HG02798 (cell line): ENCODE results near the gene SYNGR4.

Experiments
- ATAC-seq: cut with Tn5 transposase; IDR thresholded peaks from one replicate; pipeline ENCODE4 v1.9.1; 2021; ENCODE audit warnings: mild to moderate bottlenecking; ENCODE audit not compliant: unreplicated experiment, poor library complexity

The SYNGR4 gene

GRCh38 chr19:48395499-48395898 is 31.3 kb downstream of the SYNGR4 start:
- ATAC-seq, result no peak

GRCh38 chr19:48396016-48396823 is 32.1 kb downstream of the SYNGR4 start:
- ATAC-seq, result no peak

- ATAC-seq, result no peak
These were observed 32.6 kb downstream of the SYNGR4 start for GRCh38 chr19:48396824-48397176.

GRCh38 chr19:48397263-48398101 is 33.3 kb downstream of the SYNGR4 start:
- no peak for ATAC-seq

GRCh38 chr19:48398102-48398374 is 33.9 kb downstream of the SYNGR4 start:
- ATAC-seq, result no peak

- ATAC-seq, result peak; percentile 73
These were observed 34.4 kb downstream of the SYNGR4 start for GRCh38 chr19:48398375-48399235.

GRCh38 chr19:48400018-48400742 is 36.0 kb downstream of the SYNGR4 start:
- no peak for ATAC-seq

GRCh38 chr19:48401287-48401686 is 37.1 kb downstream of the SYNGR4 start:
- ATAC-seq, result no peak

GRCh38 chr19:48403606-48404005 is 39.4 kb downstream of the SYNGR4 start:
- ATAC-seq, result peak; percentile 55

- no peak for ATAC-seq
These were observed 41.0 kb downstream of the SYNGR4 start for GRCh38 chr19:48405010-48405659.

GRCh38 chr19:48405850-48406249 is 41.7 kb downstream of the SYNGR4 start:
- ATAC-seq, result no peak

- no peak for ATAC-seq
These were observed 49.9 kb downstream of the SYNGR4 start for GRCh38 chr19:48413879-48414587.

- ATAC-seq, result no peak
These were observed 51.2 kb downstream of the SYNGR4 start for GRCh38 chr19:48415395-48415794.

- ATAC-seq, result no peak
These were observed 51.6 kb downstream of the SYNGR4 start for GRCh38 chr19:48415806-48416221.

- no peak for ATAC-seq
These were observed 53.3 kb downstream of the SYNGR4 start for GRCh38 chr19:48417421-48417820.

- ATAC-seq, result peak; percentile 18
These were observed 54.3 kb downstream of the SYNGR4 start for GRCh38 chr19:48418317-48419064.

- peak; percentile 80 for ATAC-seq
These were observed 55.2 kb downstream of the SYNGR4 start for GRCh38 chr19:48419158-48419920.

GRCh38 chr19:48421548-48421947 is 57.4 kb downstream of the SYNGR4 start:
- no peak for ATAC-seq
